ENCODE results near the gene MYO1D.

The MYO1D gene

GRCh38 chr17:32615326-32615725, 261.6 kb downstream of the MYO1D start:
- Histone ChIP-seq H3K9me3 (ENCODE audit: control insufficient read depth in 5 of 5, low read length in 5 of 5) (no peaks in the 10 kb centered on the region), H3K4me1 (ENCODE audit: control insufficient read depth in 5 of 5, insufficient read depth in 5 of 5, low read length in 5 of 5) (no peaks in the 10 kb centered on the region), H3K36me3 (ENCODE audit: control insufficient read depth in 5 of 5, insufficient read depth in 5 of 5, low read length in 5 of 5) (no peaks in the 10 kb centered on the region), H3K9ac (ENCODE audit: low read length in 5 of 5) (no peak overlapping the region), H3K27ac (ENCODE audit: low read depth, low read length) (no peak overlapping the region), H3K27me3 (ENCODE audit: control insufficient read depth in 5 of 5, insufficient read depth in 4 of 5, low read length in 5 of 5) (no peaks in the 10 kb centered on the region), H3K4me3 (ENCODE audit: low read depth in 1 of 5, low read length in 5 of 5) (no peak overlapping the region)

GRCh38 chr17:32610943-32611342, 266.0 kb downstream of the MYO1D start:
- no peaks in the 10 kb centered on the region for H3K4me1 ChIP-seq (ENCODE audit: control insufficient read depth in 5 of 5, insufficient read depth in 5 of 5, low read length in 5 of 5)
- H3K27ac ChIP-seq (ENCODE audit: low read depth, low read length) = no peak overlapping the region
- H3K4me3 ChIP-seq (ENCODE audit: low read depth in 1 of 5, low read length in 5 of 5) = no peak overlapping the region
- no peaks in the 10 kb centered on the region for H3K36me3 ChIP-seq (ENCODE audit: control insufficient read depth in 5 of 5, insufficient read depth in 5 of 5, low read length in 5 of 5)
- H3K9ac ChIP-seq (ENCODE audit: low read length in 5 of 5) = no peak overlapping the region
- no peaks in the 10 kb centered on the region for H3K9me3 ChIP-seq (ENCODE audit: control insufficient read depth in 5 of 5, low read length in 5 of 5)
- no peaks in the 10 kb centered on the region for H3K27me3 ChIP-seq (ENCODE audit: control insufficient read depth in 5 of 5, insufficient read depth in 4 of 5, low read length in 5 of 5)

- Histone ChIP-seq H3K36me3 (ENCODE audit: control insufficient read depth in 5 of 5, insufficient read depth in 5 of 5, low read length in 5 of 5) (no peaks in the 10 kb centered on the region), H3K9me3 (ENCODE audit: control insufficient read depth in 5 of 5, low read length in 5 of 5) (no peaks in the 10 kb centered on the region), H3K4me3 (ENCODE audit: low read depth in 1 of 5, low read length in 5 of 5) (no peak overlapping the region), H3K4me1 (ENCODE audit: control insufficient read depth in 5 of 5, insufficient read depth in 5 of 5, low read length in 5 of 5) (no peaks in the 10 kb centered on the region), H3K27me3 (ENCODE audit: control insufficient read depth in 5 of 5, insufficient read depth in 4 of 5, low read length in 5 of 5) (no peaks in the 10 kb centered on the region), H3K9ac (ENCODE audit: low read length in 5 of 5) (no peak overlapping the region), H3K27ac (ENCODE audit: low read depth, low read length) (no peak overlapping the region)
Measured at GRCh38 chr17:32609884-32610650, 266.9 kb downstream of the MYO1D start.

GRCh38 chr17:32609085-32609484, 267.8 kb downstream of the MYO1D start:
- Histone ChIP-seq H3K27ac (ENCODE audit: low read depth, low read length) (no peak overlapping the region), H3K27me3 (ENCODE audit: control insufficient read depth in 5 of 5, insufficient read depth in 4 of 5, low read length in 5 of 5) (no peaks in the 10 kb centered on the region), H3K9me3 (ENCODE audit: control insufficient read depth in 5 of 5, low read length in 5 of 5) (no peaks in the 10 kb centered on the region), H3K4me3 (ENCODE audit: low read depth in 1 of 5, low read length in 5 of 5) (no peak overlapping the region), H3K36me3 (ENCODE audit: control insufficient read depth in 5 of 5, insufficient read depth in 5 of 5, low read length in 5 of 5) (no peaks in the 10 kb centered on the region), H3K9ac (ENCODE audit: low read length in 5 of 5) (no peak overlapping the region), H3K4me1 (ENCODE audit: control insufficient read depth in 5 of 5, insufficient read depth in 5 of 5, low read length in 5 of 5) (no peaks in the 10 kb centered on the region)

- no peaks in the 10 kb centered on the region for H3K9me3 ChIP-seq (ENCODE audit: control insufficient read depth in 5 of 5, low read length in 5 of 5)
- H3K4me3 ChIP-seq (ENCODE audit: low read depth in 1 of 5, low read length in 5 of 5) = no peak overlapping the region
- no peaks in the 10 kb centered on the region for H3K36me3 ChIP-seq (ENCODE audit: control insufficient read depth in 5 of 5, insufficient read depth in 5 of 5, low read length in 5 of 5)
- H3K27me3 ChIP-seq (ENCODE audit: control insufficient read depth in 5 of 5, insufficient read depth in 4 of 5, low read length in 5 of 5) = no peaks in the 10 kb centered on the region
- no peak overlapping the region for H3K27ac ChIP-seq (ENCODE audit: low read depth, low read length)
- no peak overlapping the region for H3K9ac ChIP-seq (ENCODE audit: low read length in 5 of 5)
- no peaks in the 10 kb centered on the region for H3K4me1 ChIP-seq (ENCODE audit: control insufficient read depth in 5 of 5, insufficient read depth in 5 of 5, low read length in 5 of 5)
Measured at GRCh38 chr17:32608267-32608666, 268.7 kb downstream of the MYO1D start.

GRCh38 chr17:32604966-32605365, 272.0 kb downstream of the MYO1D start:
- Histone ChIP-seq H3K9me3 (ENCODE audit: control insufficient read depth in 5 of 5, low read length in 5 of 5) (peaks cover 0 to 4% (median 0%) of the 10 kb centered on the region in 5 donors), H3K36me3 (ENCODE audit: control insufficient read depth in 5 of 5, insufficient read depth in 5 of 5, low read length in 5 of 5) (no peaks in the 10 kb centered on the region), H3K4me3 (ENCODE audit: low read depth in 1 of 5, low read length in 5 of 5) (no peak overlapping the region), H3K4me1 (ENCODE audit: control insufficient read depth in 5 of 5, insufficient read depth in 5 of 5, low read length in 5 of 5) (no peaks in the 10 kb centered on the region), H3K9ac (ENCODE audit: low read length in 5 of 5) (no peak overlapping the region), H3K27ac (ENCODE audit: low read depth, low read length) (no peak overlapping the region), H3K27me3 (ENCODE audit: control insufficient read depth in 5 of 5, insufficient read depth in 4 of 5, low read length in 5 of 5) (no peaks in the 10 kb centered on the region)

GRCh38 chr17:32602396-32602795, 274.5 kb downstream of the MYO1D start:
- no peak overlapping the region for H3K9ac ChIP-seq (ENCODE audit: low read length in 5 of 5)
- H3K27me3 ChIP-seq (ENCODE audit: control insufficient read depth in 5 of 5, insufficient read depth in 4 of 5, low read length in 5 of 5) = no peaks in the 10 kb centered on the region
- H3K27ac ChIP-seq (ENCODE audit: low read depth, low read length) = no peak overlapping the region
- H3K4me3 ChIP-seq (ENCODE audit: low read depth in 1 of 5, low read length in 5 of 5) = no peak overlapping the region
- peaks cover 0 to 4% (median 0%) of the 10 kb centered on the region in 5 donors for H3K9me3 ChIP-seq (ENCODE audit: control insufficient read depth in 5 of 5, low read length in 5 of 5)
- no peaks in the 10 kb centered on the region for H3K4me1 ChIP-seq (ENCODE audit: control insufficient read depth in 5 of 5, insufficient read depth in 5 of 5, low read length in 5 of 5)
- no peaks in the 10 kb centered on the region for H3K36me3 ChIP-seq (ENCODE audit: control insufficient read depth in 5 of 5, insufficient read depth in 5 of 5, low read length in 5 of 5)

GRCh38 chr17:32601866-32602265, 275.1 kb downstream of the MYO1D start:
- Histone ChIP-seq H3K27me3 (ENCODE audit: control insufficient read depth in 5 of 5, insufficient read depth in 4 of 5, low read length in 5 of 5) (no peaks in the 10 kb centered on the region), H3K4me1 (ENCODE audit: control insufficient read depth in 5 of 5, insufficient read depth in 5 of 5, low read length in 5 of 5) (no peaks in the 10 kb centered on the region), H3K9ac (ENCODE audit: low read length in 5 of 5) (no peak overlapping the region), H3K4me3 (ENCODE audit: low read depth in 1 of 5, low read length in 5 of 5) (no peak overlapping the region), H3K27ac (ENCODE audit: low read depth, low read length) (no peak overlapping the region), H3K36me3 (ENCODE audit: control insufficient read depth in 5 of 5, insufficient read depth in 5 of 5, low read length in 5 of 5) (no peaks in the 10 kb centered on the region), H3K9me3 (ENCODE audit: control insufficient read depth in 5 of 5, low read length in 5 of 5) (peaks cover 0 to 4% (median 0%) of the 10 kb centered on the region in 5 donors)

GRCh38 chr17:32596628-32597027, 280.3 kb downstream of the MYO1D start:
- H3K27ac ChIP-seq (ENCODE audit: low read depth, low read length) = no peak overlapping the region
- H3K9me3 ChIP-seq (ENCODE audit: control insufficient read depth in 5 of 5, low read length in 5 of 5) = peaks cover 0 to 4% (median 0%) of the 10 kb centered on the region in 5 donors
- H3K27me3 ChIP-seq (ENCODE audit: control insufficient read depth in 5 of 5, insufficient read depth in 4 of 5, low read length in 5 of 5) = no peaks in the 10 kb centered on the region
- H3K4me3 ChIP-seq (ENCODE audit: low read depth in 1 of 5, low read length in 5 of 5) = no peak overlapping the region
- H3K36me3 ChIP-seq (ENCODE audit: control insufficient read depth in 5 of 5, insufficient read depth in 5 of 5, low read length in 5 of 5) = no peaks in the 10 kb centered on the region
- no peaks in the 10 kb centered on the region for H3K4me1 ChIP-seq (ENCODE audit: control insufficient read depth in 5 of 5, insufficient read depth in 5 of 5, low read length in 5 of 5)
- no peak overlapping the region for H3K9ac ChIP-seq (ENCODE audit: low read length in 5 of 5)

GRCh38 chr17:32596206-32596605, 280.7 kb downstream of the MYO1D start:
- Histone ChIP-seq H3K4me1 (ENCODE audit: control insufficient read depth in 5 of 5, insufficient read depth in 5 of 5, low read length in 5 of 5) (no peaks in the 10 kb centered on the region), H3K9ac (ENCODE audit: low read length in 5 of 5) (no peak overlapping the region), H3K36me3 (ENCODE audit: control insufficient read depth in 5 of 5, insufficient read depth in 5 of 5, low read length in 5 of 5) (no peaks in the 10 kb centered on the region), H3K4me3 (ENCODE audit: low read depth in 1 of 5, low read length in 5 of 5) (no peak overlapping the region), H3K27me3 (ENCODE audit: control insufficient read depth in 5 of 5, insufficient read depth in 4 of 5, low read length in 5 of 5) (no peaks in the 10 kb centered on the region), H3K27ac (ENCODE audit: low read depth, low read length) (no peak overlapping the region), H3K9me3 (ENCODE audit: control insufficient read depth in 5 of 5, low read length in 5 of 5) (peaks cover 0 to 4% (median 0%) of the 10 kb centered on the region in 5 donors)
